CD4-positive, alpha-beta T cell (primary cell): Measurements from ENCODE around the gene RNF4. TPM values are rescaled to one million over a fixed set of nuclear protein-coding genes. Genes with fewer than 3 reads are reported as not detected.
A peak's percentile ranks its signal among the peaks of the same experiment; 100 is the strongest.
"Not testable (repeated sequence)": the region's sequence is repeated elsewhere in the genome, so short reads cannot be mapped to it uniquely, and the experiment has no call there.

ENCODE experiments used
- ATAC-seq: fragments of 200-7000 bp; cut with Tn5 transposase; one replicate; pipeline ENCODE4 v1.10.0; 2022; ENCODE audit warnings: mild to moderate bottlenecking; ENCODE audit not compliant: poor library complexity
- CTCF ChIA-PET: fragments of 350-600 bp; sonication (Branson Sonifier 250); formaldehyde crosslinking; loops from one replicate; lab custom pipeline; 2021; ENCODE audit warnings: antibody characterized with exemption, inconsistent platforms; lab: Charles Lee
- POLR2A ChIA-PET: fragments of 350-600 bp; sonication (Branson Sonifier 250); formaldehyde crosslinking; loops from one replicate; lab custom pipeline; 2021; ENCODE audit warnings: antibody characterized with exemption, inconsistent platforms; lab: Charles Lee
- DNase-seq, 14 experiments: peaks; one replicate each; pipeline ENCODE4 v3.0.0-alpha.2; 2013 to 2020; ENCODE audit warnings: mixed read lengths in 2 of 14
- H3K27ac ChIP-seq, 2 donors: one replicate each; pipeline versions ENCODE4 v1.5.1 to v1.7.0; 2013; ENCODE audit warnings: low read length in 2 of 2, low read depth in 1 of 2, mild to moderate bottlenecking in 1 of 2
- H3K27me3 ChIP-seq, 2 experiments: 1 replicate in 1 of 2; 2 replicates in 1 of 2; pipeline versions ENCODE4 v1.6.1 to v1.7.0; 2013; ENCODE audit warnings: low read length in 2 of 2, control low read depth in 1 of 2, mild to moderate bottlenecking in 1 of 2, moderate library complexity in 1 of 2; ENCODE audit not compliant: insufficient read depth in 2 of 2, control insufficient read depth in 1 of 2
- H3K36me3 ChIP-seq: one replicate; pipeline ENCODE4 v1.6.1; 2013; ENCODE audit warnings: low read length, control low read depth; ENCODE audit not compliant: insufficient read depth
- H3K4me1 ChIP-seq: one replicate; pipeline ENCODE4 v1.6.1; 2013; ENCODE audit warnings: low read length, control low read depth; ENCODE audit not compliant: insufficient read depth
- H3K4me3 ChIP-seq: one replicate; pipeline ENCODE4 v1.5.1; 2013; ENCODE audit warnings: mild to moderate bottlenecking, low read length, moderate library complexity
- H3K9me3 ChIP-seq, 2 experiments: 1 replicate in 1 of 2; 2 replicates in 1 of 2; pipeline versions ENCODE4 v1.6.1 to v1.7.0; 2013; ENCODE audit warnings: low read length in 2 of 2, mild to moderate bottlenecking in 2 of 2, control low read depth in 1 of 2, moderate library complexity in 1 of 2; ENCODE audit not compliant: control insufficient read depth in 1 of 2, insufficient read depth in 1 of 2
- H3K27ac Mint-ChIP-seq: one replicate; pipeline ENCODE4 v1.8.0; 2020; ENCODE audit warnings: mixed read lengths
- H3K27me3 Mint-ChIP-seq: one replicate; pipeline ENCODE4 v1.8.0; 2021; ENCODE audit warnings: mixed read lengths
- H3K36me3 Mint-ChIP-seq: one replicate; pipeline ENCODE4 v1.8.0; 2021; ENCODE audit warnings: low read depth, mixed read lengths
- H3K4me1 Mint-ChIP-seq: one replicate; pipeline ENCODE4 v1.8.0; 2021; ENCODE audit warnings: low read depth, mixed read lengths
- H3K4me3 Mint-ChIP-seq: one replicate; pipeline ENCODE4 v1.8.0; 2020; ENCODE audit warnings: mild to moderate bottlenecking, mixed read lengths
- H3K9me3 Mint-ChIP-seq: one replicate; pipeline ENCODE4 v1.8.0; 2020; ENCODE audit warnings: mixed read lengths
- intact Hi-C, 2 experiments: fragments of 100-400 bp; cut with DNase I in 1 of 2; cut with micrococcal nuclease in 1 of 2; formaldehyde crosslinking; loops; one replicate each; pipeline versions ENCODE4 v1.15.1 to v1.9.0; 2023 to 2025; cut with DNase I, micrococcal nuclease
- total RNA-seq, 174 experiments: library from RNA in 2 of 174; stranded (reverse) in 2 of 174; gene quantifications; one replicate each; pipeline ENCODE4 v1.2.3 and lab custom pipeline; 2021 to 2026
- TF ChIP-seq, protein P1 (sequence below): fragments of 200-600 bp; IDR thresholded peaks from one replicate; pipeline ENCODE4 v1.8.0; 2022; ENCODE audit warnings: antibody characterized with exemption, mild to moderate bottlenecking

The RNF4 gene
- total RNA-seq, 2 experiments from 2014 or later: 106 to 109 TPM

DNA sequence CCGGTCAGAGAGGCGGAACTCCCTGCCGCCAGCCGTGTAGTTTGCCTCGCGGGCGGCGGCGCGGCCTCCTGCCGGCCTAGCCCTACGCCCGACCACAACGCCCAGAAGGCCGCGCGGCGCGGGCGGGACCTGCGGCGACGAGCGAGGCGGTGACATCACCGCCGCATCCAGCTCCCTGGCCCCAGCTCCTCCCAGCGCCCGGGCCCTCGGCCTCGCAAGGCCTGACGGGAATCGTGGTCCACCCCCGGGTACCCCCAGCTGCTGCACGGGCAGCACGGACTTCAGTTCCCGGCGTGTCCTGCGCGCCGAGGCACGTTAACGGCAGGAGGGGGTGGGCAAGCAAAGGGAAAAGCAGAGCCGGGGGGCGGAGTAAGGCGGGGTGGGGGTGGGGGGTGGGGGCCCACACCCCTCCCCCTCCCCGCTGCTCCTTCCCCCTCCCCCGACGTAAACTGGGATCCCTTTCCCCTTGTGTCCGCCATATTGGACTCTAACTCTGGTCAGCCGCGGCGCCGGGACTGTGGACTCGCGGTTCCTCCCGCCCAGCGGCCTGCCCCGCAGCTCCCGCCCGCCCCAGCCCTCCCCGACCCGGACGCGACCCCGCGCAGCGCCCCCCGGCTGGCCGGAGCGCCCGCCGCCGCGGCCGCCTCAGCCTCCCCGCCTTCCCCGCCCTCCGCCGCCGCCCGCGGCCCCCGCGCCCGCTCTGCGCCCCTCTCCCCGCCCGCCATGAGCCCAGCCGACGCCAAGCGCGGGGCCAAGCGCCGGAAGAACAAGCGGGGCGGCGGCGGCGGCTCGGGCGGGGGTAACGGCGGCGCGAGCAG is 67.5 kb downstream of the RNF4 start, which contains the start of gene FAM193A:
Gene FAM193A (plus strand): TSS at position 455 of the 818 bp plus-strand sequence. CDS start 269 bp downstream, at position 724.
- CTCF ChIA-PET: interaction anchor here (1.5 to 1.9 kb wide), 2 partner anchors 66 to 124 kb away, joined by 5 read pairs; no protein-coding TSS in a partner anchor
- peaks cover 5% of the 10 kb centered on the region for H3K36me3 Mint-ChIP-seq
- Histone ChIP-seq H3K4me3 (peak within 1 kb of the TSS; percentile 61), H3K4me1 (peaks cover 43% of the 10 kb centered on the region), H3K9me3 (no peaks in the 10 kb centered on the region), H3K27ac (peak within 1 kb of the TSS; percentile 26 to 70), H3K36me3 (peaks cover 2% of the 10 kb centered on the region), H3K27me3 (no peaks in the 10 kb centered on the region)
- no peaks in the 10 kb centered on the region for H3K9me3 Mint-ChIP-seq
- H3K27ac Mint-ChIP-seq: peak within 1 kb of the TSS; percentile 89
- intact Hi-C loops: loop anchor here (1.0 to 10.0 kb wide), 14 partner anchors 67 to 998 kb away; partner anchors contain the start of genes HAUS3 (in 2 of the 2), POLN (in 2 of the 2), RNF4 (in 2 of the 2) and ADD1 (in 1 of the 2)
- DNase-seq (peak; percentile 96 to 100 (median 98)), ATAC-seq (peak; percentile 95)
- POLR2A ChIA-PET: interaction anchor here (0.6 to 2.6 kb wide), 17 partner anchors 11 to 757 kb away, joined by 3 to 48 read pairs (median 3); partner anchors contain the start of genes CFAP99, GRK4, HAUS3 and MXD4
- TF ChIP-seq, protein P1, sequence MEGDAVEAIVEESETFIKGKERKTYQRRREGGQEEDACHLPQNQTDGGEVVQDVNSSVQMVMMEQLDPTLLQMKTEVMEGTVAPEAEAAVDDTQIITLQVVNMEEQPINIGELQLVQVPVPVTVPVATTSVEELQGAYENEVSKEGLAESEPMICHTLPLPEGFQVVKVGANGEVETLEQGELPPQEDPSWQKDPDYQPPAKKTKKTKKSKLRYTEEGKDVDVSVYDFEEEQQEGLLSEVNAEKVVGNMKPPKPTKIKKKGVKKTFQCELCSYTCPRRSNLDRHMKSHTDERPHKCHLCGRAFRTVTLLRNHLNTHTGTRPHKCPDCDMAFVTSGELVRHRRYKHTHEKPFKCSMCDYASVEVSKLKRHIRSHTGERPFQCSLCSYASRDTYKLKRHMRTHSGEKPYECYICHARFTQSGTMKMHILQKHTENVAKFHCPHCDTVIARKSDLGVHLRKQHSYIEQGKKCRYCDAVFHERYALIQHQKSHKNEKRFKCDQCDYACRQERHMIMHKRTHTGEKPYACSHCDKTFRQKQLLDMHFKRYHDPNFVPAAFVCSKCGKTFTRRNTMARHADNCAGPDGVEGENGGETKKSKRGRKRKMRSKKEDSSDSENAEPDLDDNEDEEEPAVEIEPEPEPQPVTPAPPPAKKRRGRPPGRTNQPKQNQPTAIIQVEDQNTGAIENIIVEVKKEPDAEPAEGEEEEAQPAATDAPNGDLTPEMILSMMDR: no peak
- H3K4me1 Mint-ChIP-seq: peaks cover 20% of the 10 kb centered on the region
- no peaks in the 10 kb centered on the region for H3K27me3 Mint-ChIP-seq
- H3K4me3 Mint-ChIP-seq: peak within 1 kb of the TSS; percentile 95

DNA sequence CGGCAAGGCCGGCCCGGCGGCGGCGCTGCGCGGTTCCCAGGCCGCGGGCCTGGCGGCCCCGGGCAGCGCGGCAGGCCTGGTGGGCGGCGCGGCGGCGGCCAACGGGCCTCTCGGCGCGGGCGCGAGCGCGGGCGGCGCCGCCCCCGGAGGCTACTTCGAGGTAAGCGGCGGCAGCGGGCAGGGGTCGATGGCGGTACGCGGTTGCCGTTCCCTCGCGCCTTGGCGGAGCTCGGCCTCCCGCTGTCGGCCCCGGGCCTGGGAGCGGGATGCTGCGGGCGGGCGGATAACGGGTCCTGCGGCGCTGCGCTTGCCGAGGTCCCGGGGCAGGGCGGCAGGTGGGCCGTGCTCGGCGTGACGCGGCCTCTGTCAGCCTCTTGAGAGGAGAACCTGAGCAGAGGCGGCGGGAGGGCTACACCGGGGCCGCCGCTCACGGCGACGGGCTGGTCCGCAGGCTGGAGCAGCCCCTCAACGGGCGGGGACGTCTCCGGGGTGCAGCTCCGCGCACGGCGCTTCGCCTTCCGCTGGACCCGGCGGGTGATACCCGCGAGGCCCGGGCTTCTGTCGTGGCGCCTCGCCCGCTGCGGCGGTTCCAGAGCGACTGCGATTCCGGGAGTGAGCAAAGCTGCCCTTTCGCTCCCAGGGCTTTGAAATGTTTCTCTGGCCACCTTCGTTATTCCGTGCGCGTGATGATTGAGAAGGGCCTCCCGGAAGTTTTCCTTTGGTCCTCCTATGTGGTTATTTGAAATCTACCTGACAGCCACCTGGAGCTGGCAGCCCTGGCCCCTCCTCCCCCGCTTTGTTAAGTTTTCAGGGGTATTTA is 68.3 kb downstream of the RNF4 start:
- Histone ChIP-seq H3K4me3 (peak overlapping the region; percentile 61), H3K9me3 (no peaks in the 10 kb centered on the region), H3K4me1 (peaks cover 50% of the 10 kb centered on the region), H3K27ac (peak overlapping the region; percentile 26 to 70), H3K36me3 (peaks cover 2% of the 10 kb centered on the region), H3K27me3 (no peaks in the 10 kb centered on the region)
- intact Hi-C loops: loop anchor here (2.0 to 10.0 kb wide), 10 partner anchors 70 to 998 kb away; partner anchors contain the start of genes ADD1 (in 1 of the 2), FAM53A (in 1 of the 2), GRK4 (in 1 of the 2) and HAUS3 (in 1 of the 2)
- H3K4me1 Mint-ChIP-seq: peaks cover 20% of the 10 kb centered on the region
- H3K9me3 Mint-ChIP-seq: no peaks in the 10 kb centered on the region
- ATAC-seq: peak; percentile 3
- H3K27me3 Mint-ChIP-seq: no peaks in the 10 kb centered on the region
- ChIA-PET POLR2A (interaction anchor here (0.9 to 2.6 kb wide), 8 partner anchors 34 to 529 kb away, joined by 3 to 48 read pairs (median 4); partner anchors contain the start of genes CFAP99, MXD4, NELFA and RNF4), CTCF (interaction anchor here (1.5 to 1.9 kb wide), 2 partner anchors 67 to 125 kb away, joined by 5 read pairs; no protein-coding TSS in a partner anchor)
- peak; percentile 14 to 79 (median 48) for DNase-seq
- TF ChIP-seq, protein P1: no peak
- H3K36me3 Mint-ChIP-seq: peaks cover 9% of the 10 kb centered on the region
- H3K27ac Mint-ChIP-seq: peak overlapping the region; percentile 86
- peak overlapping the region; percentile 95 for H3K4me3 Mint-ChIP-seq

DNA sequence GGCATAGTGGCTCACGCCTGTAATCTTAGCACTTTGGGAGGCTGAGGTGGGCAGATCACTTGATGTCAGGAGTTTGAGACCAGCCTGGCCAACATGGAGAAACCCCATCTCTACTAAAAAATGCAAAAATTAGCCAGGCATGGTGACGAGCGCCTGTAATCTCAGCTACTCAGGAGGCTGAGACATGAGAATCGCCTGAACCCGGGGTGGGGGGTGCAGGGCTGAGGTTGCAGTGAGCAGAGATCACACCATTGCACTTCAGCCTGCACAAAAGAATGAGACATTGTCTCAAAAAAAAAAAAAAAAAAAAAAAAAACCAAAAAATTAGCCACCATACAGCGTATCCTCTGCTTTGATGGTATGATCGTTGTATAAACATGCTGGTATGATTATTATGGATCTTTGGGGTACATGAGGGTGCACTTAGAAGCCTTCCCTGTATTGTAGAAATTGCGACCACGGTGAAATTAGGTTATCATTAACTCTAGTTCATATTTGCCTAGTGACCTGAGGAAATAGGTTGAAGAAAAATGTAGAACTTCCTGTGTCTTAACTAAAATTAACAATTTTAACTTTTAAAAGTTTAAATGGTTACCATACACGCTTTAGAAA is 74.8 kb downstream of the RNF4 start:
- H3K27ac Mint-ChIP-seq, H3K36me3 Mint-ChIP-seq, H3K36me3 ChIP-seq, CTCF ChIA-PET, H3K27me3 ChIP-seq, intact Hi-C loops, DNase-seq, ATAC-seq, POLR2A ChIA-PET, H3K4me3 ChIP-seq, H3K27ac ChIP-seq, H3K9me3 Mint-ChIP-seq, H3K9me3 ChIP-seq, H3K27me3 Mint-ChIP-seq, H3K4me3 Mint-ChIP-seq: not testable (repeated sequence)
- H3K4me1 ChIP-seq: peaks cover 51% of the 10 kb centered on the region
- peaks cover 32% of the 10 kb centered on the region for H3K4me1 Mint-ChIP-seq
